Measurements from ENCODE around the gene CEMIP2. TPM values are rescaled to one million over a fixed set of nuclear protein-coding genes. Genes with fewer than 3 reads are reported as not detected.

Gene CEMIP2
- total RNA-seq, 1 donor from 2014 or later = 114 TPM

DNA sequence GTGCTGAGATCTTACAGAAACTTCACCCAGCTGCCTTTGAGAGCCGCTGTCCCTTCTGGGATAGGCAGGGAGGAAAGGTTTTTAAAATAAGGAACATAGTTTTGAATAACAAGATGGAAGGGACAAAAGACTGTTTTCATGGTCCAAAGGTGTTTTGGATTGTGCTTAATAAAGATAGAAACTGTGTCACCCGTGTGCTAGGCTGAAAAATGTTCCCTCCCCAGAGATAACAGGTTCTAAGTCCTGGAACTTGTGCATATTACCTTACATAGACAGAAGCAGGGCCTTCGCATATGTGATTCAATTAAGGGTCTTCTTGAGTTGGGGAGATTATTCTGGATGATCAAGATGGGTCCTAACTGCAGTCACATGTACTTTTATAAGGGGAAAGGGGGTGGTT is 1.9 kb upstream of the CEMIP2 start:
- DNase-seq (ENCODE audit: extremely low read depth, low read depth, low spot score) = no peak

- DNase-seq (ENCODE audit: extremely low read depth, low read depth, low spot score) = no peak
Observed at GRCh38 chr9:71769175-71770161, 1.2 kb upstream of the CEMIP2 start.

- DNase-seq (ENCODE audit: extremely low read depth, low read depth, low spot score) = no peak
Observed at GRCh38 chr9:71767776-71768321, 464 bp downstream of the CEMIP2 start.

DNA sequence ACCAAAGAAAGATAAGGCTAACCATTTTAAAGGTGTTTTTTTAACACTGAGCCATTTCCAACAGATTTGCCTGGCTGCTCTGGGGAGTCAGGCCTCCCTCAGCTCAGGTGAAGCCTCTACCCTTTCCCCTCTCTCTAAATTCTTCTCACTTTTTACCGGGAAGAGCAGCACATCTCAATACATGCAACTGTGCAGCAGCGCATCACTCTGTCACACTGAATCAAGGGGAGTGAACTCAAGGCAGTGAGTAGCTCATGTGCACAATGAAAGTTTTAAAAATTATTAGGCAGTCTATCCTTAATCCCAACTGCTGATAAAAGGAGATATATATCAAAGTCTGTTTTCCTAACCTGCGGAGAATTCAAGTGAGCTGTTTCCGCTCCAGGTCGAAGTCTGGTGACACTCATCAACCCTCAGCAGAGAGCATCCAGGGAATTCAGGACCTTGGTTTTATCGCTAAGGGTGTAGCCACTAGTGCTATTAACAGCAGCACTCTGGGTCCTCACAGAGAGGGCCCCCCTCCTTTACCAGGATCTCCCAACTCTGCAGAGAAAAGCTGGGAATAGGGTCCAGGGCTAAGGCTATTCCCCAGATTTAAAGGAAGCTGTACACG is 1.0 kb downstream of the CEMIP2 start:
- DNase-seq (ENCODE audit: extremely low read depth, low read depth, low spot score) = no peak

- no peak for DNase-seq (ENCODE audit: extremely low read depth, low read depth, low spot score)
Observed at GRCh38 chr9:71766663-71767062, 1.6 kb downstream of the CEMIP2 start.

DNA sequence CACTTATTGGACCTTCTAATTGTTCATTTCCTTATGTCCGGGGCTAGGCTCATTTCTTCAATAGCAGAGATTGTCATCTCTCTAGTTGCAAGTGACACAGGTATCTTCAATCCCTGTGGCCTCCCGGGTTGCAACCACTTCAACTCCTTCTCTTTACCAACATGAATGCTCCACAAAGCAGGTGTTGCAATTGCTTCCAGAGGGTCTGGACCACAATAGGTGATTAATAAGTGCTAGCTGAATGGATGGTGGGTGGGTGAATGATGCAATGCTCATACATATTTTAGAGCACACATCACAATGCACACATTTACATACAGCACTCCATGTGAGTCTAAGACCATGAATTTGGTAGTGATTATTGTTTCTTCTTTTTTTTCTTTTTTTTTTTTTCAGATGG is 2.6 kb downstream of the CEMIP2 start:
- no peak for DNase-seq (ENCODE audit: extremely low read depth, low read depth, low spot score)

DNA sequence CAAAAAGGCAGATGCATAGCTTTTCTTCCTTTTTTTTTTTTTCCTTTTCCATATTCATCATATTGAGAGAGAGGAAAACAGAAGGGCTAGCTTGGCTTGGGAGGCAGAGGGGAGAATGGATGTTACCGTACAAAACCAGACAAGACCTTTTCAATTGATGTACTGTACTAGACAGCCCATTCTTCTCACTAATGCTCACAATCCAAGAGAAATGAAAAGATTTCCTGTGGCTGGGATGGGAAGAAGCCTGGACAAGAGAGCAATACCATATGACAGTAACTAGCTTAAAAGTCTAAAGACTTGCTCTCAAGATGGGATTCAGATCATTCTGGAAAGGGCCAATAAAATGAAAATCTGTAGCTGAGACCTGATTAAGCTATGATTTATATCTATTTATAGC is 3.4 kb downstream of the CEMIP2 start:
- no peak for DNase-seq (ENCODE audit: extremely low read depth, low read depth, low spot score)

GRCh38 chr9:71764463-71764862 is 3.9 kb downstream of the CEMIP2 start:
- no peak for DNase-seq (ENCODE audit: extremely low read depth, low read depth, low spot score)

GRCh38 chr9:71763832-71764231 is 4.5 kb downstream of the CEMIP2 start:
- no peak for DNase-seq (ENCODE audit: extremely low read depth, low read depth, low spot score)

- no peak for DNase-seq (ENCODE audit: extremely low read depth, low read depth, low spot score)
Observed at GRCh38 chr9:71762900-71763653, 5.2 kb downstream of the CEMIP2 start.

DNA sequence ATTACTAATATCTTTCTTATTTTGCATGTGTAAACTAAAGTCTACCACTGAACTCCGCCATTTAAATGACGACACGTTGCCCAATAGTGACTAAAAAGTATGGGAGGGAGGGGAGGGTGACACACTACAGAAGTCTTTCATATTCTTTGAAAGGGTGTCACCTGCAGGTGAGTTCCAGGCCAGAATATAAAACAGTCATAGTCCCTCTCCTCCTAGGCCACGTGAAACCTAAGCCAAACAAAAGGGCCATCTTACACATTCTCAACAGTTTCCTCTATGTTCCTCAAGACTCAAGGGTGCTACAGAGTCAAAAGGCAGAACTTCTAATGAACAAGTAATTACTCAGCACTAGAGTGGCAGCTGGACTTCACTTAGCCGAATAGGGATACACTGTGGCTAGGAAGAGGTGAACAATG is 6.4 kb downstream of the CEMIP2 start:
- no peak for DNase-seq (ENCODE audit: extremely low read depth, low read depth, low spot score)

DNA sequence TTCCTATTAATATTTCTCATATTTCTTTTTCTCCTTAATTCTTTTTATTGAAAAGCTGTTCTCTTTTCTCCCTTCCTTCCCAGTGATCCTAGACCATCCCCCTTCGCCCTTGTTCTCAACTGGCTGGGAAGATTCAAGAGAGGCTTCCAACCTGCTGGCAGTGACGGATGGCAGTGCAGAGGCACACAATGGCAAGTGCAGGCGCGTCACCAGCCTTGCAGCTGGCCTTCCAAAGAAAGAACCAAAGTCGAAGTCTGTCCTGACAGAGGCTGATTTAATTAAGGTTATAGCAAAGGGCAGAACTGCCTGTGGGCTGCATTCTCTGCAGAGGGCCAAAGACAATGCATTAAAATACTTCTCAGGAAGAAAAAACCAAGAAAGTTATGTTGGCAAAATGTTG is 7.4 kb downstream of the CEMIP2 start:
- no peak for DNase-seq (ENCODE audit: extremely low read depth, low read depth, low spot score)

- no peak for DNase-seq (ENCODE audit: extremely low read depth, low read depth, low spot score)
Observed at GRCh38 chr9:71758785-71759184, 9.5 kb downstream of the CEMIP2 start.

DNA sequence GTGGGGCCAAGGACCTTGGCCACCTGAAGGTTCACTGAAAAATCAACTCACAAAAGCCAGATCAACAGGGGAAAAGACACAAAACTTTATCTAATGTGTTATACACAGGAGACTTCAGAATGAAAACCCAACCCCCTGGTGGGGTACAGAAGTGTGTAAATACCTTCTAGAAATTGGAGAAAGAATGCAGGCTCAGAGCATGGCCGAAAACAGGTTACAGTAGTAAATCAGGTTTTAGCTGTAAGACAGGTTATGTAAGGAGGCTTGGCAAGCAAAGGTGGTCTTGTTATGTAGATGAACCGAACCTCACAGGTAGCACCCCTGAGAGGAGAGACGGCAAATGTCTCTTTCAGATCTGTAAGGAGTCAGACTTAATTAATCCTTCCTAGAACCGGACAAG is 10.0 kb downstream of the CEMIP2 start:
- no peak for DNase-seq (ENCODE audit: extremely low read depth, low read depth, low spot score)

DNA sequence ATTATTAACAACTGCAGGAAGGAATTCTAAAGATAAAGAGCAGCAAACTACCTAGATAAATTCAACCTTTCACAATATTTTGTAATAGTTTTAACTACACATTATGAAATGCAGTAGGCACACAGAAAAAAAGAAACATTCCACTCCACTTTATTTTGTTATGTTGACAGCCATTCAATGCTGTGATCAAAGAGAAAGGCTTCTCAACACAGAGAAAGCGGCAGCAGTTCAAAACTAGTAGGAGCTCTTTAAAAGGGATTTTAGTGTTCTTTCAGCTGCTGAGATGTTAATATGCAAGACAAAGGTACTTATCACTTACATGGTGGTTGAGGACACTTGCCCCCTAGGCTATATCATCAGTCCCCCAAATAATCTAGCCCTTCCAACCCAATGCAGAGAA is 11.6 kb downstream of the CEMIP2 start:
- no peak for DNase-seq (ENCODE audit: extremely low read depth, low read depth, low spot score)

DNA sequence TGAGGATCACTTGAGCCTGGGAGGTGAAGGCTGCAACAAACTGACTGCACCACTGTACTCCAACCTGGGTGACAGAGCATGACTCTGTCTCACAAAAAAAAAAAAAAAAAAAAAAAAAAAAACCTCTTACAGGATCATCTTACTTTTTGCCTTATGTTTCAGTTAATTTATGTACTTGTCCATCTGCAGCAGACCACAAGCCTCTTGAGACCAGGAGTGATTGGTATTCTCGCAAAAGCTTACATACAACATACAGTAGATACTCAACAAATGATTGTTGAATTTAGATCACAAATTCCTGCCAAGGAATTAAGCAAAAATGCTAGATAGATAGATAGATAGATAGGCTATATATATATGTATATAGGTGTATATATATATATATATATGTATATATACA is 12.4 kb downstream of the CEMIP2 start:
- no peak for DNase-seq (ENCODE audit: extremely low read depth, low read depth, low spot score)

DNA sequence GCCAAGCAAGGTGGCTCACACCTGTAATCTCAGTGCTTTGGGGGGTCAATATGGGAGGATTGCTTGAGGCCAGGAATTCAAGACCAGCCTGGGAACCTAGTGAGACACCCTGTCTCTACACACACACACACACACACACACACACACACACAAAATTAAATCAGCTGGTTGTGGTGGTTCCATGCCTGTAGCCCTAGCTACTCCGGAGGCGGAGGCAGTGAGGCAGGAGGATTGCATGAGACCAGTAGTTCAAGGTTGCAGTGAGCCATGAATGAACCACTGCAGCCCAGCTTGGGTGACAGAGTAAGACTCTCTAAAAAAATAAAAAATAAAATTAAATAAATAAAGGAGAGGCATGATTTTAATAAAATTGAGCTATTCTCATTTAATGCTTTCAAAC is 13.1 kb downstream of the CEMIP2 start:
- DNase-seq (ENCODE audit: extremely low read depth, low read depth, low spot score) = no peak

DNA sequence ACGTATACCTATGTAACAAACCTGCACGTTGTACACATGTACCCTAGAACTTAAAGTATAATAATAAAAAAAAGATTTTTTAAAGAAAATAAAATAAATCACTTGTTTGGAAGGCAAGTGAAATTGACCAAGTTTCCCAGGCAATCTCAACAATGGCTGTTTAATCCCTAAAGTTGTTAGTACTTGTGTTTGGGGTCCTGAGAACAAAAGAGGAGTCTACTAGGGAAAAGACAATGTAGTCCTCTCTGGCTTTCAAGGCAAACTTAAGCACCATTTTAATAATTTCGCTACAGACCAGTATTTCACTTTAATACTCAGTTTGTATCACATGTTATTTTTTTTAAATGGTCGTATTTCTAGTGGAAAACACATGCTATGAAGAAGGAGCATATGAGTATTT is 14.2 kb downstream of the CEMIP2 start:
- DNase-seq (ENCODE audit: extremely low read depth, low read depth, low spot score) = no peak

DNA sequence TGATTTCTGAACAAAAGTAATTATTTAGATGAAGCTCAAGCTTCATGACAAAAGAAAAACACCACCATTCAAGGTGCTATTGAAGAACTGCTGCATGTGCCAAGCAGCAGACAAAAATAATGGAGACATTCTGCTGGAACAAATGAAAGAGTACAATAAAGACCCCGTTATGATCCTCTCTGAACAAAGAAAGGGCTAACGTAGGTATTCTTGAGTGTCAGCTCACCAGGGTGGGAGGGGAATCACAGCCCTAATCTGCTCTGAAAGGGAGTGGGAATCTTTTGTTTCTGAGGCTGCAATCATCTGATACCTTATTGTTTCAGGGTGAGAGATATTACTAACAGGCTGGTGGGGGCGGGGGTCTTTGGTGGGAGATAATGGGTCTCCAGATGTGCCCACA is 15.4 kb downstream of the CEMIP2 start:
- DNase-seq (ENCODE audit: extremely low read depth, low read depth, low spot score) = no peak

GRCh38 chr9:71752352-71752751 is 16.0 kb downstream of the CEMIP2 start:
- DNase-seq (ENCODE audit: extremely low read depth, low read depth, low spot score) = no peak

DNA sequence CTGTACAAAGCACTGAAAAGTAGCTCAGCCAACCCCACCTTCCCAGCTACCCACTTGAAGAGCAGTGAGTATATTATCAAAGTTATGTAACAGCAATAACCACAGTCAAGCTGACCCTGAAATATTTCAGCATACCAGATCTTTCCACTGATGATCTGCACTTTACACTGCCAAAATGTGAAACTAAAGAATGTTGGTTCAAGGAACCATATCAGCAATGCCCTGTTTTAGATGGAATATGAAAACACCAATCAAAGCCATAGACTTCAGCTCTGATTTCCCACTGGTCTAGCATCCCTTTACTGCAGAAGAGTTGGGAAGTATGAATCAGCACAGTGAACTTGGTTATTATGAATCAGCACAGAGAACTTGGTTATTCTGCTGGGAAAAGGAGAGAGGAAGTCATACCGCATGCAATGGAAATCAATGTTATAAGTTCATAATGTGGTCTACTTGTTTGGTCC is 20.0 kb downstream of the CEMIP2 start:
- DNase-seq (ENCODE audit: extremely low read depth, low read depth, low spot score) = no peak
